SK-N-MC (cell line): ENCODE measurements around the gene SRRT.

ENCODE experiments used
- FOXP2 ChIP-seq: optimal IDR thresholded peaks from 2 replicates; pipeline ENCODE3; 2011; ENCODE audit warnings: mild to moderate bottlenecking, moderate library complexity; ENCODE audit not compliant: insufficient read depth; ENCODE audit errors: extremely low read length, control extremely low read depth
- POLR2AphosphoS5 ChIP-seq: IDR thresholded peaks from 2 replicates; pipeline ENCODE4 v1.6.1; 2012; ENCODE audit warnings: mild to moderate bottlenecking, low read depth, low read length, borderline replicate concordance

- TF ChIP-seq POLR2AphosphoS5 (no peak), FOXP2 (no peak)
These were observed 44.5 kb upstream of the SRRT start for GRCh38 chr7:100830396-100830795.
